Activated CD4-positive, alpha-beta T cell treated with anti-CD3 and anti-CD28 coated beads for 4 hours (primary cell): ENCODE data around the gene CMTM5.

Experiments used
- DNase-seq, 2 donors: peaks; one replicate each; pipeline ENCODE4 v3.0.0-alpha.2; 2020

Gene CMTM5

DNA sequence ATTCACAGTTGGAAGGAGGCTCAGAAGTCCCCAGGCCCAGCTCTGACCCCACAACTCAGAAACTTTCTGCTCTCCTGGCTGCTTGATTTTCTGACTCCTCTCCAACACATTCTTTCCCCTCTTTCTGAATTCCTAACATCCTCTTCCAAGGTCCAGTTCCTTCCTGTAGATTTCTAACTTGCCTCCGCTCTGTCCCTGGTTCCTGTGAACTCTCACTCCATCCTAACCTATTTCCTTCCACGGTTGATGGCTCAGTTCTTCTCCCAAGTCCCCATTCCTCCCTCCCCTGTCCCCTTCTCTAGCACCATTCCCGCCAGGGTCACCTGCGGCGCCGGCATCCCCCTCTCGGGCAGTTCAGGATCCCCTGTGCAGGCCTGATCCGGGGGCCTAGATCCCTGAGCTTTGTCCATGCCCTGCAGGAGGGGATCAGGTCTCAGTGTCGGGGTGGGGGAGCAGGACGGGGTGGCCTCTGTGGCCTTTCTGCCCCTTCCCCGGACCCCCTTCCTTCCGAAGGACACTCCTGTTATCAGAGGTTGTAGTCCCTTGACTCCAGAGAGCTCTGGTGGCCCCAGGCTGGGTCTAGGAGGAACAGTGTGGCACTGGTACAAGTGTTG is 18.2 kb upstream of the CMTM5 start:
- no peak for DNase-seq

DNA sequence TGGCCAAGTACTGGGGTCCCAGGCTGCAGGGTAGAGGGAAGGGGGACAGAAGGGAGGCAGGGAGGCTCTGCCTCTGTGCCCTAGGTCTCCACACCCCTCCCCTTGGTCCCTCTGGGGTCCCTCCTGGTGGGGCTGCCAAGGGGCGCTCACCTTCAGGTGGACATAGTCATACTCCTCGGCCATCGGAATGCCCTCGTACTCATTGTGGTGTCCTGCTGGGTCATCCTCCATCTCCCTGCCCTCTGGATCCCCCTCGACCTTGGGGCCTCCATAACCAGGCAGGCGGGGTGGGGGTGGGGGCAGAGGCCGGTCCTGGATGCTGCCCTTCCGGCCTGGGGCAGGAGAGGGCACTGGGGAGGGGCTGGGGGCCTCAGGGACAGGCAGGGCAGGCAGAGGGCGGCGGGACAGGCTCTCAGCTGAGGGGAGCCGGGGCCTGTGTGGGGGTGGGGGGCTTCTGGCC is 17.6 kb upstream of the CMTM5 start:
- no peak for DNase-seq

DNA sequence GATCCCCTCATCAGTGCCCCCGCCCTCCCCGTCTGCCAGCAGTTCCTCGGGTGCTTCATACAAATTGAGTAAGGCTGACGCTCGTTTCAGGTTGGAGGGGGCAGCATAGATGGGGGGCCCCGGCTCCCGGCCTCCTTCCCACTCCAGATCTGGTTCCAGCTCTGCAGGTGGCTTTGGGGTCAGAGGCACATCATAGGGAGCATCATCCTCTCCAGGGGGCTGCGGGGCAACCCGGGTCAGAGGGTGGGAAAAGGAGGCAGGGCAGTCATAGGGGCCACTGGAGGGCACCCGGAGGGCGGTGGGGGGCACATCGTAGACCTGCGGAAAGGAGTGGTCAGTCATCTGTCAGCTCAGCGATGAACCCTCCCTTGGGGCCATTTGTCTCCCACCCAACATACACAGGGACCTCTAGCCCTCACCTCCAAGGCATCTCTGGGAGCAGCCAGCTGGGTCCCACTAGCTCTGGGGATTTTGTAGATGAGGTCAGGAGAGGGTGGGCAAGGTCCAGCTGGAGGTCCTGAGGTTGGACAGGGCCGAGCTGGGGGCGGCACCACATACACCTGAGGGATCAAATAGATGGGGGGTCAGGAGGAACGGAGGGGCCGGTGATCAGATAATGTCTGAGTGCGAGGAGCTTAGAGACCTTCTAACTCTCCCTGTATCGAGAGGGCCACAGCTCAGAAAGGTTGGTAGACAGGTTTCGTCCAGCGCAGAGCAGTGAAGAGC is 17.0 kb upstream of the CMTM5 start:
- DNase-seq, result no peak

DNA sequence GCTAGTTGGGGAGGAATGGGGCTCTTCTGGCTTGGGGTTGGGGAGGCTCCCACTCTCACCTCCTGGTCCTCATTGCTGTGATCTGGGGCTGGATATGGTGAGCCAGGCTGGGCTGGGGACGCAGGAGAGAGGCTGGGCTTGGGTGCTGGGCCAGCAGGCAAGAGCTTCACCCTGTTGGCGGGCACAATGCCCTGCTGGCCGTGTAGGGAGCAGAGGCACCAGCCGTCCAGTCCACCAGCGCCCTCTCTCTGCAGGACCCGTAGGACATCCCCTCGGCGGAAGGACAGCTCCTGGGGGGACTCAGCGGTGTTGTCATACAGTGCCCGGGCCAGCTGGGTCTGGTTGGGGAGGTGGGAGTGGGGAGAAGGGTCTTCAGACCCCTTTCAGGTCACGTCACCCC is 16.4 kb upstream of the CMTM5 start:
- no peak for DNase-seq

DNA sequence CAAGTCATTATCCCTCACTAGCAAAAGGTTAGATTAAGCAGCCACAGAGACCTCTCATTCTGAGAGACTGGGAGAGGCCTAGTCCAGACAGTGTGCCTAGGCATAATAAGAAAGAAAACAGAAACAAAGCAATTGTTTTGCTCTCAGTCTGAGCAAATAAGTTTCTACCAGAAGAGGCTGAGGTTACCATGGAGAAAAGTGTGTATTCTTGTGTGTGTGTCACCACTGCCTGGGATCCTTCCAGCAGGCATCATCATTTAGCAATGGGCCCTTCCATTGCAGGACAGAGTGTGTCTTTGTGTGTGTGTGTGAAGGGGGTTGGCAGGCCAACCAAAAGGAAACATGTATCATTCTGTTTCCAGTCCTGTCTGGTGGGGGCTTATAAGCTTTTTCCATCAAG is 15.5 kb upstream of the CMTM5 start:
- DNase-seq, result no peak

DNA sequence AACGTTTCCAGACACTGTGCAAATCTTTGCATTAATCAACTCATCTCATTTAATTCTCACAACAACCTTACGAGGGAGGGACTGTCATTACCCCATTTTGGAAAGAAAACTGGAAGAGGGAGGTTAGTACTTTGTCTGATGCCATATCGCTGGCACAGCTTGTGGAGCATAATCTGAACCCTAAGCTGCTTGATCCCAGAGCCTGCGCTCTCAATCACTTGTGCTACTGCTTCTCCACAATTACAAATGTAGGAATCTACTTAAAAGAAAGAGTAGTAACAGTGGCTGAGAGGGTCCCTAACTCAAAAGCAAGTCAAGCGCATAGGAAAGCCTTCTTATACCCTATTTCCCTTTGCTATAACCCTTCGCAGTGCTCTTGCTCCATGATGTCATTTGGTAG is 15.1 kb upstream of the CMTM5 start:
- DNase-seq, result no peak

DNA sequence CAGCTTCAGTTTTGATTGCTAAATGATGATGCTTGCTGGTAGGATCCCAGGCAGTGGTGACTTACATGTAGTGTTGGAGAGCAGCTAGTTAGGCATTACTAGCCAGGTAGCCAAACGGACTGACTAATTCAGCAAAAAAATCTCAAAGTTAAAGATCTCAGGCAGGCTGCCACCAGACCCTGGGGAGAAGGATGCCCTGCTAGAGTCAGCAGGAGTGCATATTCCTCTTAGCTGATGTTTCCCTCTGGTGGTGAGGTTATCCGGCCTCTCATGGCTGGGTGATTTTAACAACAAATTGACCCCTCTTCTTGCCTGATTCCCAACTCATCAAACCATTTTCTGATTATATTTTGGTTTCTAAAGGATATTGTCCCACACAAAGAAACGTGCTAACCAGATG is 14.6 kb upstream of the CMTM5 start:
- no peak for DNase-seq

DNA sequence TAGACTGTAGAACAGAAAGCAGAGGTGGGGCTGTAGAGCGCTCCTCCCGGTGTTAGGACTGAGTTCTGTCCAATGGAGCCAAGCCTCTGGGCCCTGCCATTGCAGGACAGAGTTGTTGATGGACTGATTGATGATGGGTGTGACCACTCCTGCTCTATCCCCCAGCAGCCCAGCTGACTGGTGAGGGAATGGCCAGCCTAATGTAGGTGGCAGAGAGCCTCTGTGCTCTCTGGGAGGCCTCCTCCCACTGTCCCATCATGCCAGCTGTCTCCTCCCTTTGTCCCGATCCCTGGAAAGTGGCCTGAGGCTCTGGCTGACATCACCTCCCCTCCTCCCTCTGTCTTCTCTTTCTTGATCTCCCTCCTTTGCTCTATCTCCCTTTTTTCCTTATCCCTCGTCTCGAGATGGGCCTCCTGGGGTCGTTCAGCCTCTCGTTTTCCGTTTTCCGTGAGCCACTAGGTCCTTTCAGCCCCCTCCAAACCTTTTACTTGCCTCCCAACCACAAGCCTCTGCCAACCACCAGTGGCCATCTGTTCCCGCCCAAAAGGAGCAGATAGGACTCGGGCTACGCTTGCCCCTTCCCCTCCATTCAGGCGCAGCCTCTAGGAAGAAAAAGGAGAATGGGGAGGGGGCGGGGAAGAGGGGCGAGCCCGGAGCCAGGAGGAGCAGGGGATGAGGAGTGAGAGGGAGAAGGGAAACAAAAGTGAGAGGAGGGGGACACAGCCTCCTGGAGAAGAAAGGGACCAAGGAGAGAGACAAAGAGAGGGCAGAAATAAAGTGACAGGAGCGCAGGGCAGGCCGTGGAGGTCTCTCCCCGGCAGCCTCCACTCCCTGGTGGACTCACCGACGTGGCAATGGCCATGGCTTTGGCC is 12.4 kb upstream of the CMTM5 start:
- no peak for DNase-seq

DNA sequence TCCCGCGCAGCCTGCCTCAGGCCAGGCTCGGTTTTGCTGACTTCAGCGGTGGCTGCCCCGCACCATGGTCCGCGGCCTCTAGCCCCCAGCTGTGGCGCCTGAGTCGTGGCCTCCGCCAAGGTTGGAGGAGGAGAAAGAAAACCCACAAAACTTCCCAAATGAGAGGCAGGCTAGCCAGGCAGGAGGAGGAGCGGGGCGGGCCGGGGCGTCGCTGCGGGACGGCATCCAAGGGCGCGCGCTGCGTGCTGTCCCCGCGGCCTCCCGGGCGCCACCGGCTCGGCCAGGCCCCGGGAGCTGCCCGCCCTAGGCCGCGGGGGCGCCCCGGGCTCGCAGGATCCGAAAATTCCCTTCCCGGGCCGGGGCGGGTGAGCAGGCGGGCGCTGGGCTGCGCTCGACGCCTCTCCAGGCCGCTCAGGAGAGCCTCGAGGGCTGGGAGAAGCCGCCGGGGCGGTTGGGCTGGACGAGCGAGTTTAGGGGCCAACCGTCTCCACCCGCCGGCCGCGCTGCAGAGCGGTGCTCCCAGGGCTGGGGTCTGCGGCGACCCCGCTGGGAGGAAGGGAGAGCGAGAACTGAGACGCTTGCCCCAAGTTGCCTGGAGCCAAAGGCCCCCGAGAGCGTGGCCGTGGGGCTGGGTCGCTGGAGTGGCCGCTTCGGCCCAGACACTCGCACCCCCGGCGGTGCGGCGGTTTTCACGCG is 11.7 kb upstream of the CMTM5 start, which contains the start of gene EFS:
EFS (minus strand) TSS at position 137 of the 696 bp plus-strand sequence. CDS start 147 bp downstream, outside the sequence.
- DNase-seq, result no peak

DNA sequence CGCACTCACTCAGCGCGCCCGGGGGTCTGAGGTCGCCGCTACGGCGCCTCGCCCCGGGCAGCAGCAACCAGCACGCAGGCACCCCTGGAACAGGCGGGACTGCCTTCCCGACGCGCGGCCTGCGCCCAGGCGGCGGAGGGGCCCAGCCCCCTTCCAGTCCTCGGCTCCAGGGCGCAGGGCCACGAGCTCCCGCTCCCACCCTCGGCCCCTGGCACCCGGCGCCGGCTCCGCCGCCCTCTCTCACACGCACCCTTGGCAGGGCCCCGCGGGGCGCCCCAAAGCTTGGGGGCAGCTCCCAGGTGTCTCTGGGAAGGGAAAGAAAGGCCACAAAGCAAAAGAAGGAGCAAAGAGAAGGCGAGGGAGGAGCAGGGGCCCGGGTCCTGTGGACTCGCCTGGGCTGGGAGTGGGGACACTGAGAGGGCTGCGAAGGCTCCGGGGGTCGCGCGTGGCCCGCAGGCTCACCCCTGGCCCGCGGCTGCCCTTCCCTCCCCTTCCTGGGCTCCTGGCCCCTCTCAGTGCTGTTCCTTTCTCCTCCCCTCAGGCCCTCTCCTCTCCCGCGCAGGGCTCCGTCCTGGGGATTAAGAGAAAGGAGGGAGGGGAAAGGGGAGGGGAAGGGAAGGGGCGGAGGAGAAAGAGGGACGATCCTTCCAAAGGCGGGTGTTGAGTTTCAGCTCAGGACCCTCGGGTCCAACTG is 11.0 kb upstream of the CMTM5 start:
- no peak for DNase-seq

DNA sequence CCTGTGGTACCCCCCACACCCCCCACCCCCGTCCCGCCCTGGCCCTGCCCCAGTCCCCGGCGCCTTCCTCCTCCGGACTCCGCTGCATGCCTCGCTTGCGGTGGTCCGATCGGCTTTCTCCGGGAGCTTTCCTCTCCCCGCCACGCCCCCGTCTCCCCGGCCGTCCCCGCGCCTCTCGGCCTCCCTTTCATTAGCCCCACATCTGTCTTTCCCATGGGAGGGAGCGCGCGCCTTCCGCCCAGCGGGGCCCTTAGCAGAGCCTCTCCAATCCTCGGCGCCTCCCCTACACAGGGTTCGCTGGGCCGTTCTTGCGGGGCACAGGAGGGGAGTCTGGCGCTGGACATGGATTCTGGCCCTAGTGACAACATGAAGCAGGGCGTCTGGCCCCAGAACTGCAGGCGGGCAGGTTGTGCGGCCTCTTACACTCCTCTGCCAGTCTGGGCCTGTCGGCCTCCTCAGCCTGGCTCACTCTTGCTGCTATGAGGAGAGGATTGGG is 10.4 kb upstream of the CMTM5 start:
- DNase-seq, result no peak

DNA sequence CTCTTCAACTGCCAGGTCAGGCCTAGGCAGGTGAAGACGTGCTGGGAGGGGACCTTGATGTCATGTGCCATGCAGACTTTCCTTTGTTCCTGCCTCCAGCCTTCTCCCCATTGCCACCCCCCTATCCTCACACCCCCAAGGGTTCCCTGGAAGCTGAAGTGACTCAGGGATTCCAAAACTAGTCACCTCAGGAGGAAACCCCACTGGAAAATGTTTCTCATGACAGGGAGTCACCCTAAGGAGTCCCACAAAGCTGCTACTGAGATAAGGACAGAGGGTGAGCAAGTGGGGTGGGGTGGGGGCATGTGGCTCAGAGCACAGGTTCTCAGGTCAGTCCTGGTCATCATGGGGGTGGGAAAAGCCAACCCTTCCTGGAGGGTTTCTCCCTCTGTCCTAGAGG is 6.6 kb upstream of the CMTM5 start:
- no peak for DNase-seq

DNA sequence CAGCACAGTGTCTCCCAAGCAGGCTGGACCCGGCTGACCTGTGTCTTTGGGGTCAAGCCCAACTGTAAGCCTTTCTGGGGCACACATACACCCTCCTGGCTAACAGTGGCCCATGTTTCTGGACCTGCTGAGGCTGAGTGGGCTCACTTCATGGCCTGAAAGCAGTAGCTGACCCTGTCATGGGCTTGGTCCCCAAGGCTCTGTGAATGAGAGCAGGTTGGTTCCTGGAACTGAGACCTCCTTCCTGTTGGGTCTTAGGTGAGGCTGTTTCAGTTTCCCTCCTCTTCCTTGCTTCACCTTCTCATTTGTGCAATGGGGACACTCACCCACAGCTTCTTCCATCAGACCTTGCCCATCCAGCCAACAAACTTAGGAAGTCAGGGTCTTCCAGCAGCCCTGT is 5.0 kb upstream of the CMTM5 start:
- DNase-seq, result no peak

DNA sequence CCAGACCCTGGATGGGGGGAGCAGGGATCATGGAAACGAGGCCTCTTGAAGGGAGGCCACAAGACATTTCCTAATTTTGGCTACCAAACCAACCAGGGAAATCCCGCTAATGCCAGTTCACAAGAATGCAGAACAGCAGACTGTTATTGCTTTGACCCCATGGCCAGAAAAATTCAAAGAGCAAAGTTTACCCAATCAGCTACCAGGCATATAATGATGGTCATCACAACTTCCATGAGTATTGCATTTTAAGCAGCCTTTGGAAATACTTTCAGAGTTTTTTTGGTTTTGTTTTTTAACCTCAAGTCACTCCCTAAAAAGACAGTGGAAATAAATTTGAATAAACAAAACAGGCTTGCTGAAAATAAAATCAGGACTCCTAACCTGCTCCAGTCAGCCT is 4.3 kb upstream of the CMTM5 start, which contains the start of gene IL25:
IL25 (plus strand) TSS at position 301 of the 400 bp plus-strand sequence.
- DNase-seq, result no peak

DNA sequence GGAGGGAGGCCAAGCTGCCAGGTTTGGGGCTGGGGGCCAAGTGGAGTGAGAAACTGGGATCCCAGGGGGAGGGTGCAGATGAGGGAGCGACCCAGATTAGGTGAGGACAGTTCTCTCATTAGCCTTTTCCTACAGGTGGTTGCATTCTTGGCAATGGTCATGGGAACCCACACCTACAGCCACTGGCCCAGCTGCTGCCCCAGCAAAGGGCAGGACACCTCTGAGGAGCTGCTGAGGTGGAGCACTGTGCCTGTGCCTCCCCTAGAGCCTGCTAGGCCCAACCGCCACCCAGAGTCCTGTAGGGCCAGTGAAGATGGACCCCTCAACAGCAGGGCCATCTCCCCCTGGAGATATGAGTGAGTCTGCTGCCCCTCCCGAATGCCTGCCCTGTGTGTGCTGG is 3.8 kb upstream of the CMTM5 start:
- DNase-seq, result no peak

DNA sequence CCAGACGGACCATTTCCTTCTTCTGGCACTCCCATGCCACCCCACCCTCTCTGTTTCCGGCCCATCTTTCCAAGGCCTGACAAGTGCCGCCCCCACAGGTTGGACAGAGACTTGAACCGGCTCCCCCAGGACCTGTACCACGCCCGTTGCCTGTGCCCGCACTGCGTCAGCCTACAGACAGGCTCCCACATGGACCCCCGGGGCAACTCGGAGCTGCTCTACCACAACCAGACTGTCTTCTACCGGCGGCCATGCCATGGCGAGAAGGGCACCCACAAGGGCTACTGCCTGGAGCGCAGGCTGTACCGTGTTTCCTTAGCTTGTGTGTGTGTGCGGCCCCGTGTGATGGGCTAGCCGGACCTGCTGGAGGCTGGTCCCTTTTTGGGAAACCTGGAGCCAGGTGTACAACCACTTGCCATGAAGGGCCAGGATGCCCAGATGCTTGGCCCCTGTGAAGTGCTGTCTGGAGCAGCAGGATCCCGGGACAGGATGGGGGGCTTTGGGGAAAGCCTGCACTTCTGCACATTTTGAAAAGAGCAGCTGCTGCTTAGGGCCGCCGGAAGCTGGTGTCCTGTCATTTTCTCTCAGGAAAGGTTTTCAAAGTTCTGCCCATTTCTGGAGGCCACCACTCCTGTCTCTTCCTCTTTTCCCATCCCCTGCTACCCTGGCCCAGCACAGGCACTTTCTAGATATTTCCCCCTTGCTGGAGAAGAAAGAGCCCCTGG is 1.2 kb upstream of the CMTM5 start:
- no peak for DNase-seq

DNA sequence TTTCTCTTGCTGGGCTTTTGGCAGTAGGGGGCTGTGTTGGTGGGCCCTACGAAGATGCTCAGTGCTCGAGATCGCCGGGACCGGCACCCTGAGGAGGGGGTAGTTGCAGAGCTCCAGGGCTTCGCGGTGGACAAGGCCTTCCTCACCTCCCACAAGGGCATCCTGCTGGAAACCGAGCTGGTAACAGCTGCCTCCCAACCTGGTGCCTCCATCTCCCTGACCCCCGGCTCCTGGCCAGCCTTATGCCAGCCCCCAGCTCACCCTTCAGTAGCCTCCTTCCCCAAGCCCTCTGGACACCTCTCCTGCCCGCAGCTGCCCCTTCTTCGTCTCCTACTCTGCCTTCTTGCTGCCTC is 328 bp downstream of the CMTM5 start:
- DNase-seq, result no peak

DNA sequence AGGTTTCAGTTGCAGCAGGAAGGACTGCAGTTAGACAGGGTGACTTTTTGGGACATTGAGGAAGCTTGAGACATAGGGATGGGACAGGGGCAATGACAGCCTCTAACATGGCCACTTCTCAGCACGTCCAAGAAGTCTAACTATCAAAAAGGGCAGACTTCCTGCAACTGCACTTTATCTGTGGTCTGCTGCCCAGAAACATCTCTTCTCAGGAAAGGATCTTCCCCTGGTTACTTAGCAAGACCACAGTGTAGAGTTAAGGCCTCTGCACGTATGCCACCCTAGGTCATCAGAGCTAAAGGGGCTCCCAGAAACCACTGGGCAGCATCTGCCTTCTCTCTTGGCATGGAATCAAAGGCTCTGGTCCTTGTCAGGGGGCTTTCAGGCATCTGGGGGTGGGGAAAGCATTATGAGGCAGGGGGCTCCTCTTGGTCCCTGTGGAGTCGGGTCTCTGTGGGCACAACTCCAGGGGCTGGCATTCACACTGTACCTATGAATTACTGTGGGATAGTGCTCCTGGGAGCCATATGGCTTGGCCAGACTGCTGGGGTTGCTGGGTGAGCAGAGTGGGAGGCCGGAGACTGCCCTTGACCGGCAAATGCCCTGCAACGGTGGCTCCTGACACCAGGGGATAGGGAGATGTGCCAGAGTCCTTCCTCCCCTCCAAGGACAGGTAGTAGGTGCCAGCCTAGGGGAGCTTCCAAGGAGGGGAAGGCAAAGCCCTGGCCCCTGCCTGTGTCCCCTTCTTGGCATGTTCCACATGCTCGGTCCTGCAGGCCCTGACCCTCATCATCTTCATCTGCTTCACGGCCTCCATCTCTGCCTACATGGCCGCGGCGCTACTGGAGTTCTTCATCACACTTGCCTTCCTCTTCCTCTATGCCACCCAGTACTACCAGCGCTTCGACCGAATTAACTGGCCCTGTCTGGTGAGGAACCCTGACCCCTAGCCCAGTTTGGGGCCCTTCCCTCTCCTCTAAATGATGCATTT is 1.0 kb downstream of the CMTM5 start:
- no peak for DNase-seq

DNA sequence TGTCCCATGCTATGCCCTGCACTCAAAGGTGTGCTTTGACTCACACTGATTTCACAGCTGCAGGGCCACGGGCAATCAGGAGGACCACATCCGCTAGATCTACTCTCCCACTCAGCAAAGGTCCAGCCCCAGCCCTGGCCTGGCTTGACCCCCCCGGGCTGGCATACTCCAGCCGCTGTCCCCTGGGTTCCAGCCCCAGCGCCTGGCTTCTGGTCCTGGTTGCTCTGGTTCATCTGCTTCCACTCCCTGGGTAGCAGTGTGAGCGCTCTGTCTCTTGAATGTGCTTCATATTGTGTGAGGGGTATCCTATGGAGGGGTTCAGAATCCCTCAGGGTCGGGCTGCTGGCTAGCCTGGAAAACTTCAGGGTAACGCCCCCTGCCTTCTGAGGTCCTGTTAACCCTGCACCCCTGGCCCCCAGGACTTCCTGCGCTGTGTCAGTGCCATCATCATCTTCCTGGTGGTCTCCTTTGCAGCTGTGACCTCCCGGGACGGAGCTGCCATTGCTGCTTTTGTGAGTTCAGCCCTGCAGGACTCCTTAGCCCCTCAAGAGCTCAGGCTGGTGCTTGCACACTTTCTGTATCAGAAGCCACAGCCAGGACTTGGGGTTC is 1.9 kb downstream of the CMTM5 start:
- no peak for DNase-seq
